ENCODE measurements around the gene BMP6. TPM values are rescaled to one million over a fixed set of nuclear protein-coding genes. Genes with fewer than 3 reads are reported as not detected.

Gene BMP6
- total and polyA plus RNA-seq, 12 donors = 0.59 to 4.1 (median 2.6) TPM

DNA sequence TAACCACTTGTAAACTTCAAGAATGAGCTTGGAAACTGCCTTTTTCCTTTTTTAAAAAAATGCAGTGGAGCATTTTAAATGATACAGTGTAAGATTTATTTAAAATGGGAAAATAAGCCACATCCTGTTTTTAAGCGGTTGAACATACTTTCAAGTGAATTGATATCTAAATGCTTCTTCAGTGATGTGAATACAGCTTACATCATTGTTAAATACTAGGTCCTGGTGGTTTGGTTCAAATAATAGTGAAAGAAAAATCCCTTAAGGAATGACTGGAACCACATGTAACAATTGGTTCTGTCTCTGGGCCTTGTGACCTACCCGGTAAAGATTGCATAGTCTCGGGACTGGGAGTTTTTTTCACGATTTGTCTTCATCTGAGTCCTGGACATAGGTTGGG lies 44.2 kb downstream of the BMP6 start:
- DNase-seq (no peak), ATAC-seq (no peak)
- intact Hi-C loops (cut with DNase I) = no loop called here
- H3K4me1 ChIP-seq = no peaks in the 10 kb centered on the region
- peaks cover 0 to 7% (median 0%) of the 10 kb centered on the region in 7 donors for H3K27me3 ChIP-seq
- TF ChIP-seq CTCF (IDR thresholded peaks at IDR 0.05) = no peak
- H3K27ac ChIP-seq = no peak overlapping the region
- H3K36me3 ChIP-seq = no peaks in the 10 kb centered on the region
- WGBS, 2 donors = 79 to 89% methylated on average over 4 of the region's 4 CpGs
- no peak overlapping the region for H3K4me3 ChIP-seq
- H3K9me3 ChIP-seq = peaks cover 0 to 3% (median 0%) of the 10 kb centered on the region in 11 donors

- no peak for TF ChIP-seq CTCF (IDR thresholded peaks at IDR 0.05)
- WGBS, 2 donors = 92 to 95% methylated on average over 3 of the region's 3 CpGs
Measured at GRCh38 chr6:7770601-7771000, 44.7 kb downstream of the BMP6 start.

GRCh38 chr6:7773322-7773721 lies 47.4 kb downstream of the BMP6 start:
- H3K4me1 ChIP-seq = no peaks in the 10 kb centered on the region
- no peak overlapping the region for H3K27ac ChIP-seq
- intact Hi-C loops (cut with DNase I) = no loop called here
- 89 to 90% methylated on average over 3 of the region's 3 CpGs for WGBS, 2 donors
- no peak for ATAC-seq
- no peak for DNase-seq
- peaks cover 0 to 16% (median 4%) of the 10 kb centered on the region in 7 donors for H3K27me3 ChIP-seq
- H3K36me3 ChIP-seq = no peaks in the 10 kb centered on the region
- no peak for TF ChIP-seq CTCF (IDR thresholded peaks at IDR 0.05)
- H3K9me3 ChIP-seq = no peaks in the 10 kb centered on the region
- no peak overlapping the region for H3K4me3 ChIP-seq

More at GRCh38 chr6:7770601-7771000, 44.7 kb downstream of the BMP6 start:
- peaks cover 0 to 7% (median 0%) of the 10 kb centered on the region in 7 donors for H3K27me3 ChIP-seq
- H3K4me3 ChIP-seq = no peak overlapping the region
- H3K36me3 ChIP-seq = no peaks in the 10 kb centered on the region
- intact Hi-C loops (cut with DNase I) = no loop called here
- H3K9me3 ChIP-seq = peaks cover 0 to 3% (median 0%) of the 10 kb centered on the region in 11 donors
- no peaks in the 10 kb centered on the region for H3K4me1 ChIP-seq
- no peak overlapping the region for H3K27ac ChIP-seq
- ATAC-seq = no peak
- no peak for DNase-seq

DNA sequence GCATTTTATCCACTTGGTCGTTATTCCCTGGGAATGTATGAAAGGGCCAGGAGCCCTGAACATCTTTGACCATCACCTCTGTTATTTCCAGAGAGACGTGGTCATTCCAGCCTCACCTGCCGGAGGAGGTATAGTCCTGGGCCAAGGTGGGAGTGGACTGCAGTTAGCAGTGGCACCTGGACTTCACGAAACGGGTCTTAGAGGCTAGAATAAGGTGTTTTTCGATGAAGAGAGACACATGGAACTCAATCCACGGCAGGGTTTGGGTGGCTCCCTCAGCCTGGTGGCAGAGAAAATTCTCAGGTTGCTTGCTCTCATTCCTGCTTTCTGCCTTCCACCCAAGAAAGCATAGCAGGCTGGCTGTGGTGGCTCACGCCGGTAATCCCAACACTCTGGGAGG lies 48.0 kb downstream of the BMP6 start:
- no peak for TF ChIP-seq CTCF (IDR thresholded peaks at IDR 0.05)
- DNase-seq = no peak
- intact Hi-C loops (cut with DNase I) = no loop called here
- WGBS, 2 donors = 90 to 92% methylated on average over 9 of the region's 9 CpGs
- no peak overlapping the region for H3K4me3 ChIP-seq
- ATAC-seq = no peak
- peaks cover 0 to 16% (median 4%) of the 10 kb centered on the region in 7 donors for H3K27me3 ChIP-seq
- no peaks in the 10 kb centered on the region for H3K36me3 ChIP-seq
- H3K4me1 ChIP-seq = no peaks in the 10 kb centered on the region
- no peaks in the 10 kb centered on the region for H3K9me3 ChIP-seq
- H3K27ac ChIP-seq = no peak overlapping the region

Measured in heart right ventricle (tissue), 16 donors.